DND-41 (cell line): ENCODE measurements around the gene ITM2C.

ENCODE experiments used
- CTCF ChIP-seq: IDR thresholded peaks from 2 replicates; pipeline ENCODE4 v1.5.1; 2012; ENCODE audit warnings: borderline replicate concordance, low read length, moderate library complexity, mild to moderate bottlenecking; ENCODE audit not compliant: poor library complexity, severe bottlenecking; ENCODE audit errors: extremely low read depth
- EZH2 ChIP-seq: IDR thresholded peaks from 3 replicates; pipeline ENCODE4 v1.6.1; 2012; ENCODE audit warnings: borderline replicate concordance, low read depth, mild to moderate bottlenecking, moderate library complexity, low read length, inconsistent platforms; ENCODE audit not compliant: severe bottlenecking

DNA sequence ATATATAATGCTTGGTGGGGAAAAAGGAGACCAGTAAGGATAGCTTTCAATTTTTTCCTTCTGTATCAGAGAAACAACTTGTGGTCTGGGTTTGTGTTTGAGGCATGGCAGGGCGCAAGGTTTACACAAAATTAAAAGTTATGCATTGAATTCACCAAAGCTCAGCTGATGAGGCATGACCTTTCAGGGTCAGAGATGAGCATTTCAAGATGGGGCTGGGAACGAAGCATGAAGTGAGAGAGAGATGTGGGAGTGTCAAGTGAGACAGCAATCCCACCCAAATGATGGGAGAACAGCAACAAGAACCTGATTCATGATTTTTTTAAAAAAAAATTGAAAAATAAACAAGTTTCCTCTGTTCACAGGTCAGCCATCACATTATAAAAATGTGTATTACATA is 55.4 kb downstream of the ITM2C start:
- TF ChIP-seq CTCF (no peak), EZH2 (no peak)
